ENCODE data around the gene CRELD2.

Gene CRELD2

DNA sequence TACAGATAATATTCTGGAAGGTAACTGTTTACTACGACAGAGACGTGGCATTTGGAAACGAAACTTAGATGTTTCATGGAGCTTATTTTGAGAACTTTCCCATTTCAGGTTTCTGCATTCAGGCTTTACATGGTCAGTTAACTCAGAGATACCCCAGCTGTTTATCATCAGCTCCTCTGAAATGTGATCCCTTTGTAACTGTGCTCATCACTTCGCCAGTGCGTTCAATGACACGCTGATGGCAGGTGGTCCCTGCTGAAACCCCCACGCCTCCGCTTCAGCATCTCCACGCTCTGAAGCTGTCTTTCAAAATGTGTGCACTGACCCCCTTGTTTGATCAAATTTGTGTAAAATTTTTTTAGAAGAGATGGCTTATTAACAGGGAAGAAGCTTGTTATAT lies 30.7 kb upstream of the CRELD2 start:
- DNase-seq (ENCODE audit: low read depth) = no peak

DNA sequence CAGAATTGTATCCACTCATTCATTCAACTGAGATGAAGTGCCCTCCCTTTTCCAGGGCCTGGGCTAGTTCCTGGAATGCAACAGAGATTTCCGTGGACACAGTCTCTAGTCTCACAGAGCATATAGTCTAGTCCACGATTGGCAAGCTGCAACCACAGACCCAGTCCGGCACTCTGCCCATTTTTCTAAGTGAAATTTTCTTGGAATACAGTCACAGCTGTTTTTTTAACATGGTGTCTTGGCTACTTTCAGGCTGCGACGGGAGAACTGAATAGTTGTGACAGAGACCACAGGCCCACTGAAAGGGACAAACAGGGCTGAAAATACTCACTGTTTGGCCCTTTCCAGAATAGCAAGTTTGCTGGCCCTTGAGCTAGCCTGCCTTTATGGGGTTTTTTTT lies 29.4 kb upstream of the CRELD2 start:
- no peak for DNase-seq (ENCODE audit: low read depth)

DNA sequence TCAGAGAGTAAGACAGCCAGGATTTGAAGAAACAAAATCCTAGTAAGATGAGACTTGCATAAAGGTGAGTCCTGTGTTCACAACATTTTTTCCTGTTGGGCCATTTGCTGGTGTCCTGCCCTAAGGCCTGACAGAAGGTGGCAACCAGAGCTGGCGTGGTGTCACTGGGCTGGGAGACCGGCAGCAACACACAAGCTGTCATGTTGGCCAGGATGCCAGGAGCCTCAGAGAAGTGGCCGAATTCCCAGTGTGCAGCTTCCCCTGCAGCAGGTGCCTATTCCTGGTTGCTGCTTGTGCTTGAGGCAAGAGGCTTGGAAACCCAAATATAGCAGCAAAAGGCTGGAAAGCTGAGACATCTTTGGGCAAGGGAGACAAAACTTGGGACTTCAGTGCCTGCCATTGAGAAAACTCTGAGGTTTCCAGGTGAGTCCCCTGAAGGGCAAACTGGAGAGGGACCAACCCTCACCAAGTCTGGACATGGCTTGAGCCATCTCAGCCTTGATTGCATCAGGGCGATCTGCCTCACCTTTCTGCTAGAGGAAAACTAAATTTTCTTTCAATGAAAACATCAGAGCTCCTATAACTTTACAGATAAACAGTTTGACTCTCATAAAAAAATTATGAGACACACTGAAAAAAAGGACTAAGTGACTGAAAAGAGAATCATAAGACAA lies 26.1 kb upstream of the CRELD2 start:
- no peak for DNase-seq (ENCODE audit: low read depth)

DNA sequence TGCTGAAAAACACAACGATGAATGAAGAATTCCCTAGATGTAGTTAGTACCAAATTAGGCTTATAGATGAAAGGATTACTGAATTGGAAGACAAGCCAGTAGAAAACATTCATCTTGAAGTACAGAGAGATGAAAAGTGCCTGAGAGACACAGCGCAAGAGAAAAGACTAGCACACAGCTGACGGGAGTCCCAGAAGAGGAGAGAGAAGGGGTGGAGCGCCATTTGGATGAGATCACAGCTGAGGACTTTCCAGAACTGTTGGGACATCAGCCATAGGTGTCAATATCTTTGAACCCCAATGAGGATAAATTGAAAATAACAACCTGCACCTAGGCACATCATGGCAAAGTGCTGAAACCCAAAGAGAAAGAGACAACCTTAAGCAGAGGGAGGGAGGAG lies 25.4 kb upstream of the CRELD2 start:
- no peak for DNase-seq (ENCODE audit: low read depth)

DNA sequence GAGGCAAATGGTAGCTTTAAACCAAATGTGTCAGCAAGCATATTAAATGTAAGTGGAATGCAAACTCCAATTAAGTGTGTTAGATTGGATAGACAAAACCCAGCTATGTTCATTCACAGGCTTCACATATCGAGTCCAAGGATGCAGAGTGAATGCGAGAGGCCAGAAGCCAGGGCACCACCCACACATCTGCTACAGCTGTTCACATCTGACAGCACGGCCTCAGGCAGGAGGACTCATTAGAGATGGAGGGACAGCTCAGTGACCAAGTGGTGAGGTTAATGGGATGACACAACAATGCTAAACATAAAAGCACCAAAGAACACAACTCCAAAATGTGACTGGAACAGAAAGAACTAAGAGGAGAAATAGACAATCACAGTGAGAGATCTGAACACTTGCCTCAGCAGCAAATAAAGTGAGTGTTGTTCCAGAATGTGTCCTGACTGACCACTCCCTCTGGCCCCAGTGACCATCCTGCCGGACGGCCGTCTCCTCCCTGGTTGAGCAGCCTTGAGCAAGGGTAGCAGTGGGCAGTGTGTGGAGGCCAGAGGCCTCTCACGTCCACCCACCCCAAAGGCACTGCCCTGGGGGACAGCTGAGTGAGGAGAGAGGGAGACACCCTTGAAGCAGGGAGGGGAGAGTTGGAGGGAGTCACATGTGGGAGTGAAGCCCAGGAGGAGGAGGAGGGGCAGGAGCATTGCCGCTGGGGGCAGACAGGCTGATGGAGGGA lies 23.9 kb upstream of the CRELD2 start:
- no peak for DNase-seq (ENCODE audit: low read depth)

DNA sequence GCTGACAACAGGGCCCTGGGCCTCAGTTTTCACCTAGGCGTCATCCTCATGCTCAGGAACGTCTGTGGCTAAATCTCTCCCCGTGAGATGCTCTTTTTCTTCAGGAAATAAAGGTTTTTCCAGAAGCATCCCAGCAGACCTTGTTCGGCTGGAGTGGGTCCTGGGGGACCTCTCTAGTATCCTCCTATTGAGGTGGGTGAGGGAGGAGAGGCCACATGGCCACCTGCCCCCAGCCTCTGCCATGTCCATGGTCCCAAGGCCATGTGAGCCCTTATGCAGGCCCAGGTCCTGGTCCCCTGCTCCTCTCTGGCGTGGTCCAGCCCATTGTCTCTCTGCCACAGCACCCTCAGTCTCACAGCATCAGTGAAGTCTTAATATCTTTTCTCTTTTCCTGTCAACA lies 22.2 kb upstream of the CRELD2 start:
- no peak for DNase-seq (ENCODE audit: low read depth)

DNA sequence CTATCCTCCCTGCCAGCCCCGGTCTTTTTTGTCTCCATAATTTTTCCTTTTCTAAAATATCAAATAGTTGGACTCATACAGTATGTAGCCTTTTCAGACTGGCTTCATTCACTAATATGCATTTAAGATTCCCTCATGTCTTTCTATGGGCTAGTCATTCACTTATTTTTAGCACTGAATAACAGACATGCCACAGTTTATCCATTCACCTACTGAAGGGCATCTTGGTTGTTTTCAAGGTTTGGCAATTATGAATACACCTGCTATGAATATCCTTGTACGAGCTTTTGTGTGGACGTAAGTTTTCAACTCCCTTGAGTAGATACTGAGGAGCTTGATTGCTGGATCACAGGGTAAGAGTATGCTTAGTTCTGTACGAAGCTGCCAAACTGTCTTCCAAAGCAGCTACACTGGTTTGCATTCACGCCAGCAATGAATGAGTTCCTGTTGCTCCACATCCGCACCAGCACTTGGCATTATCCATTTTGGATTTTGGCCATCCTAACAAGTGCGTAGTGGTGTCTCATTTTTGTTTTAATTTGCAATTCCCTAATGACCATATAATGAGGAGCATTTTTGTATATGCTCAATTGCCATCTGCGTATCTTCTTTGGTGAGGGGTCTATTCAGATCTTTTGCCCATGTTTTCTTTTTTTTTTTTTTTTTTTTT lies 21.3 kb upstream of the CRELD2 start:
- no peak for DNase-seq (ENCODE audit: low read depth)

DNA sequence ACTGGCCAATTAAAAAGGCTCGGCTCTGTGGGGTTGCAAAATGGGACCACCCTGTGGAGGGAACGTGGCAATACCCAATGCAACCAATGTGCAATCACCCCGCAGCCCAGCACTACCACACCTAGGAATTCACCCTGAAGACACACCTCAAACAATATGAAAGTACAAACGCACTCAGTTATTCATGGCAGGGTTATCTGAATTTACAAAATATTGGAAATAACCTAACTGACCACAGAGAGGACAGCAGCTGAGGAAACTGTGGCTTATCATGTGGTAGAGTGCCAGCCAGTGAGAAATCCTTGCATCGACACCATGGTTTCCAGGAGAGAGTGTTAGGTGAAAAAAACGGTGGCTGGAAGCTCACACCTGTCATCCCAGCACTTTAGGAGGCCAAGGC lies 18.9 kb upstream of the CRELD2 start:
- no peak for DNase-seq (ENCODE audit: low read depth)

DNA sequence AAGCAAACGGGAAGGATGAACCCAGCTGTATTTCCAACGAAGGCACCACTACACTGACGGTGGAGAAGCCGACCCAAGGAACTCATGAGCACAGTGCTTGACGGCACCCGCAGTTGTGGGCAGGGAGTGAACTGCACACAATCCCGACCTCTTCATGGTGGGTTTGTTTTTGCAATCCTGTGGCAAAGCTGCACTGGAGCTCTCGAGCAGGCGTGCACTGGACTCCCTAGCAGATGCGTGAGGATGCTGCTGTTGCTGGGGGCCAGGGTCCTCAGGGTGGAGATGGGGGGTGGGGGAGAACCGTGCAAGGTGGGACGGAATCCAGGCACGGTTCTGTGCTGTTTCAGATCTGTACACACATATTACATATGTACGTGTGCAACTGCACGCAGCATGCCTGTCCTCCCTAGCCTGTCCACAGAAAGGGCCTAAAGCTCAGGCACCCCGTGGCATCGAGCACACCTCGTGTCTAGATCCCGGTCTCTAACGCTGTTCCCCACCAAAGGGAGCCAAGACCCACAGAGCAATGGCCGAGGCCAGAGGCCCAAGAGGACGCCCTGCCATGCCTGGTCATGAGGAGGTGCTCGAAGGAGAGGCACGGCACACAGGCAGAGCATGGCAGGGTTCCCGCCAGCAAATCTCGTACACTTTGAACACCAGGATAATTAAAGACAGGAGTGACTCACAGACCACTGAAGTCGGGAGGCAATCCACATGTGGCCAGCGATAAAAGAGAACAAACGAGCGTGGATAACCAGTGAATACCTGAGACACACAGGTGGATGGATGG lies 17.8 kb upstream of the CRELD2 start:
- no peak for DNase-seq (ENCODE audit: low read depth)

DNA sequence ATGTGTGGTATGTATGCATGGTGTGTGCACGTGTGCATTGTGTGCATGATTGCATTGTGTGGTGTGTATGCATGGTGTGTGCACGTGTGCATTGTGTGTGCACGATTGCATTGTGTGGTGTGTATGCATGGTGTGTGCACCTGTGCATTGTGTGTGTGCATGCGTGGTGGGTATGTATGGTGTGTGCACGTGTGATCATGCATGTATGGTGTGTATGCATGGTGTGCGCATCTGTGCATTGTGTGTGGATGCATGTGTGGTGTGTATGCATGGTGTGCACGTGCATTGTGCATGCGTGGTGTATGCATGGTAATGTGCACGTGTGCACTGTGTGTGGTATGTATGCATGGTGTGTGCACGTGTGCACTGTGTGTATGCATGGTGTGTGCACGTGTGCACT lies 17.0 kb upstream of the CRELD2 start:
- no peak for DNase-seq (ENCODE audit: low read depth)

DNA sequence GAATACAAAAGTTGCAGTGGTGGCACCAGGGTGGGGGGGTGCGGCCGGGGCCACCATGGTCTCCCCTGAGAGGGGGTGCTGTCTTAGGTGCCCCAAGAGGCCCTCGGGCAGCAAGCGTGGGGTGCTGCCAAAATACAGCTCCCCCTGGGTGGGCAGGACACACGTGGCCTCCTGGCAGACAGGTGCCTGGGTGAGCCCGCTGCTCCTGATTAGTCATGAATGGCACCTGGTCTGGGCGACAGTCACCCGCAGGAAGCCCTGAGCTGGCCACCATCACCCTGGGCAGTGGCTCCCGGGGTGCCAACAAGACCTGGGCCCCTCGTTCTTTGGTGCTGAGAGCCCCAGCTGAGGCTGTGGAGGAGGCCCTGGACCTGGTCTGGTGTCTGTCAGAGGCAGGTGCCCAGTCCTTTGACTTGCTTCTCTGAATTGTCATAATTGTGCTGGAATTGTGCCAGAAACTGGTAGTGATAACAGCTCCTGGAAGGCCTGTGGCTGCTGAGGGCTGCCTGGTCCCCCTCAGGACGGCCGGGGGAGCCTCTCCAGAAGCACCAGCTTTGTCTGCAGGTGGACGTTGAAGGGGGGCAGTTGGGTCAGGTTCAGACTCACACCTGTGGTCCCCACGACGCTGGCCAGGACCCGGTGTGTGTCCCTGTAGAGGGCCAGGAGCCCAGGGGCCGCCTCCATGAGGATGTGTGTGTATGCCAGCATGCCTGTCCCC lies 15.0 kb upstream of the CRELD2 start:
- no peak for DNase-seq (ENCODE audit: low read depth)

DNA sequence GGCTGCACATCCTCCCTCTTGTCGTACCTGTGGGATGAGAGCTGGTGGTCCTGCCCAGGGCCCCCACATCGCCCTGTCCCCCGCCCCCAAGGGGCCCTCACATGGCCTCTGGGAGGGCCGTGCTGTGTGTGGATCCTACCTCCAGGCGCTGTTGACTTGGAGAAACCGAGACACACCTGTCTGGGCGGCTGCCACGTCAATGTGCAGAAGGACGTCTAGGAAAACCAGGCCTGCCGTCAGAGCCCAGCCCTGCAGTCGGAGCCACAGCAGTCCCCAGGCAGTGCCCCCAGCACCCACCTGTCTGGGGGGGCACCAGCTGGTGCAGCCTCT lies 14.4 kb upstream of the CRELD2 start:
- DNase-seq (ENCODE audit: low read depth) = no peak

DNA sequence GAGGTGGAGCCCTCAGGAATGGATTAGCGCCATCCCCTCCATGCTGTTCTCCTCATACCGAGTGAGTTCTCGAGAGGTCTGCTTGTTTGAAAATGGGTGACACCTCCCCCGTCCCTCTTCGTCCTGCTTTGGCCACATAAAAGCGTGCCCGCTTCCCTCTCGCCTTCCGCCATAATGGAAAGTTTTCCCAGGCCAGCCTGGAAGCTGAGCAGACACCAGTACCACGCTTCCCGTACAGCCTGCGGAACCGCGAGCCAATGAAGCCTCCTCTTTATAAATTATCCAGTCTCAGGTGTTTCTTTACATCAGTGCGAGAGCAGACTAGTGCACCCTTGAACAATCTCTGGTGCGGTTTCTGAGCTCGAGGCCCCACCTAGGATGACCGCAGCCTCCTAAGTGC lies 13.0 kb upstream of the CRELD2 start:
- no peak for DNase-seq (ENCODE audit: low read depth)

DNA sequence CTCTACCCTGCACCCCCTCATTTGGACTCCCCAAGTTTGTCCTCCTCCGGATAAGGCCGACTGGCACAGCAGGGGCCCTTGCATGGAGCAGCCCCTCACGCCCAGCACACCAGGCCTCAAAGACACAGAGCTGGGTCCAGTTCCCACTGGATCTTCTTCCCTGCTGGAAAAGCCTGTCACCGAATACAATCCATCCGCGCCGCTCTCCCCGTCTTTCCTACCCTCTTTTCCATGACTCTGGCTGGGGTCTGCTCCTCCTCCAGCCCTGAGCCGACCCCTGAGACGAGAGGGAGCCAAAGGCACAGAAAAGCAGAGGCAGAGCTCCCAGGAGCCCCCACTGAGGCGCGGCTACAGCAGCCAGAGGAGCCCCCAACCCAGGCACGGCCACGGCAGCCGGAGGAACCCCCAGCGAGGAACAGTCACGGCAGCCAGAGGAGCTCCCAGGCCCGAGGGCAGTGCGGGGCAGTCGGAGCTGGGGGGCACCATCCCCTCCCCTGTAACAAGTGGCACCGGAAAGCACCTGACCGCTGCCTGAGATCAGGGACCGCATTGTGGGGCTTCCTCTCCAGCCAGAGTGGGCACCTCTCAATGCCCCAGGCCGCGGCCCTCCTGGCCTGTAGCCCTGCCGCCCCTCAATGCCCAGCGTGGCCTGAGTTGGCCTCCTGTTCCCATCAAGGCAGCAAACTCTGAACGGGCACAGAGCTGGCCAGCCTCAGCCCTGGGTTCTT lies 12.2 kb upstream of the CRELD2 start:
- no peak for DNase-seq (ENCODE audit: low read depth)

DNA sequence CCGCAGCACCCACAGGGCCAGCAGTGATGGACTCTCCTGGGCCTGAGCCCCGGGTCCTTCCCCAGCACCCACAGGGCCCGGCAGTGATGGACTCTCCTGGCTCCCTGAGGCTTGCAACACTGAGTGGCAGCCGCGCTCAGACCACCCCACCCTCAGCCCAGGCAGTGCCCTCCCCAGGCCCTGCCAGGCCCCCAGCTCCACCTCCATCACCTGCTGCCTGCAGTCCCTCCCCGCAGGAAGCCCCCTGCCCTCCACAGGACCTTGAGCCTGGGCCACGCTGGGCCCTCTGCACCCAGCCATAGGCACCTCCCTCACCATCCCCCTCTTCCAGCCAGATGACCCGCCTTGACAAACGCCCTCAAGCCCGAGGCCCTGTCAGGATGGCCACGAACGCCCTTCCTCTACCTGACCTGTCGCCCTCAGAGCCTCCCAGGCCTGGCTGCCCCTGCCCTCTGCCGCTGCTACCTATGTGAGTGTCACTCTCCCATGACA lies 11.6 kb upstream of the CRELD2 start:
- no peak for DNase-seq (ENCODE audit: low read depth)

DNA sequence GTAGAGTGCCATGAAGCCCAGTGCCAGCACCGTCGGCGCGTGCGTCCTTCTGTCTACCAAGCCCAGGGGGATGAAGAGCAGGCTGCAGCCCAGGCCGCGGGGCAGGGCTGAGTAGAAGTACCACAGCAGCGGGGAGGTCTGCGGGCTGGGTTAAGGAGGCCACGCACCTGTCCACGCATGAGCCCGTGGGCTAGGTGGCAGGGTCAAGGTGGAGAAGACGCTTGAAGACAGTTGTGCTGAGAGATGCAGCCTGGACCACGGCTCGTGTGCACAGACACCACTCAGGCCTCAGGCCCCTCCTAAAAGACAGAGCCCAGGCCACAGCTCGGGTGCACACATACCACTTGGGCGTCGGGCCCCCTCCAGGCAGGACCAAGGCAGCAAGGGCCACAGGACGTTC lies 10.6 kb upstream of the CRELD2 start:
- no peak for DNase-seq (ENCODE audit: low read depth)

DNA sequence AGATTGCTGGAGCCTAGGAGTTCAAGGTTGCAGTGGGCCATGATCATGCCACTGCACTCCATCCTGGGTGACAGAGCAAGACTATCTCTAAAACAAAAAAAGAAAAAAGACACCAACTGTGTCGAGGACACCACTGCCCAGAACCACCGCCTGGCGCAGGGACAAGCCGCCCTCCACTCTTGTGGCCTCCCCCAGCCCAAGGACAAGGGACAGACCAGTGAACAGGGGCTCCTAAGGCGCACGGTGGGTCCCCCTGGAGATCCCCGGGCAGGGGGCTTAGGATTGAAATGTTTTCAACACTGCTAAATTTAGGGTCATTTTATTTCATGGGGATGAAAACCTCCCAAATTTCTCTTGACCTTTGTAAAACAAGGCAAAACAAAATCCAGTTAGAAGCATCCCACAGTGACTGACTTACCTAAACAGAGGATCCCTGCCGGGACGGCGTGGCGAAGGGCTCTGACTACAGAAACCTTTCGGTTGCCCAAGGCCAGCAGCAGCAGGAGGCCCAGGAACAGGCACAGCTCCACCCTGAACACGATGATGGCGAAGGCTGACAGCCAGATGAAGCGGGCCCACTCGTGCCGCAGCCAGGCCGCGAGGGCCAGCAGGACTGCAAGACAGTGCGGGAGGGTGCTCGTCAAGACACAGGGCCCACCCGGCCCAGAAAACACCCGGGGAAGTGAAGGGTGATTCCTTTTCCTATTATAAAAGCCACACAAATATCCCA lies 8.8 kb upstream of the CRELD2 start:
- DNase-seq (ENCODE audit: low read depth) = no peak

DNA sequence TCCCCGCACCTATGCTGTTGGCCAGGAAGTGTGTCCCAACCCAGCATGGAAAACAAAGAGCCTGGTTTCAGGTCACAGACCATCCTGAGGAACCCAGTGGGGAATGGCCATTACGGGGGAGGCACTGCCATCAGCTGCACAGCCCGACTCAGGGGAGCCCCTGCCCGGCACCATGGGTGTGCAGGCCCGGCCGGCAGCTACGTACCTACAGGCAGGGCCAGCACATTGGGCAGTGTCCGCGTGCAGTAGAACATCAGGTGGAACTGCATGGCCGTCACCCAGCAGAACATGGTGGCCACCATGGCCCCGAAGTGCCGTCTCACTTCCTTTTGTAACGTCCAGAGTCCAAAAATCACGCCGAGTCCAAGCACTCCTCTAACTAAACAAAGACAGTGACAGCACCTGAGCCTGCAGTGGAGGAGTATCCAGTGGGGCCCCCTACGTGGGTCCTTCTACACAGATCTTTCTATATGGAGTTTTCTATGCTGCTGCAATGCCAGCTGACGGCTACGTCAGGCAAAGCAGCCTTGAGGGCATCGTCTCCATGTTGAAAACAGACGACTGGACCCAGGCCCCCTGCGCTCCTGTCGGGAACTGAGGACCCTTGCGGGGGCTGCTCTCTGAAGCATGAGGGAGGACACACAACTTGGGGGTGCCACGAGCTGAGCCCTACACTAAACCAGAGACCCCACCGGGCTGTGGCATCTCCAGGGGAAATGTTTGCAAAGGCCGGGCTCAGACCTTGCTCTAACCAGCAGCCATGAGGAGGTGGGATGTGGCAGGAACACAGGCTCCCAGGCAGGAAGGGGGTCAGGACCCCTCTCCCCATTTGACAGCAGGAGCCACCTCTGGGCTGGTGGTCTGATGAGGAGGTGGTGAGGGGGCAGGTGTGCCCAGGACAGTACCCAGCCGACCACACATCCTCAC lies 7.9 kb upstream of the CRELD2 start:
- no peak for DNase-seq (ENCODE audit: low read depth)

DNA sequence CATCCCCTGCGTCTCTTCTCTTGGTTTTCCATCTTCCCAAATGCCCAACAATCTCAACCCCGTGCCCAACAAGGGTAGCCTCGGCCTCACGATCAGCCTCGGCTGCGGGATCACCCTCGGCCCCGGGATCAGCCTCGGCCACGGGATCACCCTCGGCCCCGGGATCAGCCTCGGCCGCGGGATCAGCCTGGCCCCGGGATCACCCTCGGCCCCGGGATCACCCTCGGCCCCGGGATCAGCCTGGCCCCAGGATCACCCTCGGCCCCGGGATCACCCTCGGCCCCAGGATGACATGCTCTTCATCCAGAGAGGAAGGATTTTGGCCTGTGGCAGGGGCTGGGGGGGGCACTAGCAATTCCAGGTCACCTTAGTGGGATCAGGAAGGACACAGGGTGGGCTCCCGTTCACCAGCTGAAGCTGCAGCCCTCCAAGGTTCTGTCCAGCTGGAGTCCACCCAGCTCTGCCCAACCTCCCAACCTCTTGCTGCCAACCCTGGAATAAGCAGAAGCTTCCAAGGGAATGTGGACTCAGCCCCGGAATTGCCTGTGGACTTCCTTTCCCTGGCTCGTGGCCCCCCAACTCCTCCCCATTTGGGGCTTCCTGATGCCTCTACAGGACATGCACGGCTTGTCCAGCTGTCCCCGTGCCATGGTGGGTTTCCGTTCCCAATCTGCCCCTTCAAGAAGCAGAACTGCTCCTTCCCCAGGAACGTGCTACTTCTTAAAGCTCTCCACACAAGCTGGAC lies 6.4 kb upstream of the CRELD2 start:
- DNase-seq (ENCODE audit: low read depth) = no peak
